Measurements from ENCODE around the gene UCP3. TPM values are rescaled to one million over a fixed set of nuclear protein-coding genes. Genes with fewer than 3 reads are reported as not detected.

The UCP3 gene
- total RNA-seq, 2 experiments from 2014 or later = 2.4 to 3.2 TPM

DNA sequence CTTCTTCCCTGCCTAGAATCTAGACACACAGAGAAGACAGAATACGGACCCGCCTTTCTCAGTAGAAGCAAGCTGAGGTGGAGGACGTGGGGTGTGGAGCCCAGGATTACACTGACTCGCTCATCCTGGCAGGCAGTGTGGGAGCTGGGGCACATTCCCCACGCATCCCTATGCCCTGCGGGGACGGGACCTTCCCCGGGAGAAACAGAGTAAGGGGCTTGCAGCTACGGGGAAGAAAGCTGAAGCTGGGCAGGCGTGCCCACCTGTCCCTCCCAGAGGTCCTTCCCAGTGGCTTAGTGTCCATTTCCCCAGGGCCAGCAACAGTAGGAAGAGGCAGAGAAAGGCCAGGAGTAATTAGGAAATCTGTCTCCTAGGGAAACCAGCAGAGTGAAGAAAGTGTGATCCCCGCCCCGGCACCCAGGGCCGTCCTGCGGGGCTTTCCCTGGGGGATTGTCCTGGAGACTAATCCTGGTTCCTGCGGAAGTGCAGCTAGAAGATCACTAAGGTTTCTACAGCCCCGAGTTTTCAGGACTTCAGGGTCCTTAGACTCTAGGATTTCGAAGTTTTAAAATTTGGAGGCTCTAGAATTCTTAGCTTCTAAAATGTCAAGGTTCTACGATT is 50.3 kb downstream of the UCP3 start:
- ChIA-PET CTCF (ENCODE audit: unreplicated experiment) (no interaction called here), POLR2A (no interaction called here)
- no peak overlapping the region for H3K4me3 ChIP-seq (ENCODE audit: low read depth, low read length, poor library complexity, severe bottlenecking)
- no peak overlapping the region for H3K27ac ChIP-seq (ENCODE audit: low read depth, low read length, poor library complexity, severe bottlenecking)
- BruUV-seq (replicated peaks) = no TSS peak
- intact Hi-C loops (cut with micrococcal nuclease; ENCODE audit: unreplicated experiment) = no loop called here
- H3K79me2 ChIP-seq (ENCODE audit: insufficient read depth, low read depth, low read length) = no peaks in the 10 kb centered on the region
- H3K36me3 ChIP-seq (ENCODE audit: insufficient read depth, low read length) = no peaks in the 10 kb centered on the region
- H2AFZ ChIP-seq (ENCODE audit: low read length) = no peak overlapping the region
- DNase-seq (ENCODE audit: low spot score) = no peak
- no peaks in the 10 kb centered on the region for H4K20me1 ChIP-seq (ENCODE audit: insufficient read depth, low read length)
- no peak for TF ChIP-seq EZH2phosphoT487 (IDR thresholded peaks at IDR 0.05; ENCODE audit: borderline replicate concordance, low read depth, low read length)
- TF ChIP-seq, protein P1, sequence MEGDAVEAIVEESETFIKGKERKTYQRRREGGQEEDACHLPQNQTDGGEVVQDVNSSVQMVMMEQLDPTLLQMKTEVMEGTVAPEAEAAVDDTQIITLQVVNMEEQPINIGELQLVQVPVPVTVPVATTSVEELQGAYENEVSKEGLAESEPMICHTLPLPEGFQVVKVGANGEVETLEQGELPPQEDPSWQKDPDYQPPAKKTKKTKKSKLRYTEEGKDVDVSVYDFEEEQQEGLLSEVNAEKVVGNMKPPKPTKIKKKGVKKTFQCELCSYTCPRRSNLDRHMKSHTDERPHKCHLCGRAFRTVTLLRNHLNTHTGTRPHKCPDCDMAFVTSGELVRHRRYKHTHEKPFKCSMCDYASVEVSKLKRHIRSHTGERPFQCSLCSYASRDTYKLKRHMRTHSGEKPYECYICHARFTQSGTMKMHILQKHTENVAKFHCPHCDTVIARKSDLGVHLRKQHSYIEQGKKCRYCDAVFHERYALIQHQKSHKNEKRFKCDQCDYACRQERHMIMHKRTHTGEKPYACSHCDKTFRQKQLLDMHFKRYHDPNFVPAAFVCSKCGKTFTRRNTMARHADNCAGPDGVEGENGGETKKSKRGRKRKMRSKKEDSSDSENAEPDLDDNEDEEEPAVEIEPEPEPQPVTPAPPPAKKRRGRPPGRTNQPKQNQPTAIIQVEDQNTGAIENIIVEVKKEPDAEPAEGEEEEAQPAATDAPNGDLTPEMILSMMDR (conservative IDR thresholded peaks at IDR 0.05; ENCODE audit: low read length) = no peak
- H3K4me1 ChIP-seq (ENCODE audit: insufficient read depth, low read length, poor library complexity, severe bottlenecking) = peaks cover 4% of the 10 kb centered on the region
- no peaks in the 10 kb centered on the region for H3K9me2 ChIP-seq (ENCODE audit: insufficient read depth, low read length)
- H3K9me3 ChIP-seq (ENCODE audit: low read length) = no peaks in the 10 kb centered on the region
- no peak overlapping the region for H3K4me2 ChIP-seq (ENCODE audit: low read length)

DNA sequence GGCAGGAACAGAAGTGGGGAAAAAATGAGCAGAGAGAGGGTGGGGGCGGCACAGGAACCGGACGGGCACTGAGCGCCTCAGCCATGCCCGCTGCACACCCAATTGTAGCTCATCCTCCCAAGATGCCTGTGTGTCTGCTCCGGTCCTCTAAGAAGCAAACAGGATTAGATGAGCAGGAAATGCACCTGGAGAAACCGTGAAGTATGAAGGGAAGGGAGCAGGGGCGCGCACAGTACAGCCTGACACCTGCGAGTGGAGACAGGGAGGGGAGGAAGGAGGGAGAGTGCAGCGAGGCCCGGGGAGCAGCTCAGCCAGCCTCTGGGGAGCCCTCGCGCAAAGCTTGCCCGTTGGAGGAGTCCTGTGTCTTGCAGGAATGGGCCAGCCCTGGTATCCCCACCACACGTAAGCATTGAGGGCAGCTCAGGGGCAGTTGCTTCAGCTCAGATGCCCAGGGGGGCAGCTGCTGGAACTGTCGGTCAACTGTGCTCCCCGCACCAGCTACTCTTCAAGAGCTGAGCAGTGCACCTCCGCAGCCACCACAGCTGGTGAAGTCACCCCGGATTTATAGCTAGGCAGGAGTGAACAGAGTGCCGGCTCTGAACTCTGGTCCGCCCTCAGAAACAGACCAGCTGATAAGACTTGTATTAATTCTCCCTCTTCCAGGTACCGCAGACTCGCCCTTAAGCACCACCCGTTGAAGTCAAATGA is 51.1 kb downstream of the UCP3 start:
- Histone ChIP-seq H3K4me3 (ENCODE audit: low read depth, low read length, poor library complexity, severe bottlenecking) (no peak overlapping the region), H3K27ac (ENCODE audit: low read depth, low read length, poor library complexity, severe bottlenecking) (no peak overlapping the region), H4K20me1 (ENCODE audit: insufficient read depth, low read length) (no peaks in the 10 kb centered on the region), H3K4me1 (ENCODE audit: insufficient read depth, low read length, poor library complexity, severe bottlenecking) (peaks cover 4% of the 10 kb centered on the region), H3K79me2 (ENCODE audit: insufficient read depth, low read depth, low read length) (no peaks in the 10 kb centered on the region), H2AFZ (ENCODE audit: low read length) (0 out of 2 replicates have a peak overlapping the region, but pooled peaks have one; percentile 5), H3K9me2 (ENCODE audit: insufficient read depth, low read length) (no peaks in the 10 kb centered on the region), H3K9me3 (ENCODE audit: low read length) (no peaks in the 10 kb centered on the region), H3K36me3 (ENCODE audit: insufficient read depth, low read length) (no peaks in the 10 kb centered on the region), H3K4me2 (ENCODE audit: low read length) (peak overlapping the region; percentile 37)
- intact Hi-C loops (cut with micrococcal nuclease; ENCODE audit: unreplicated experiment) = no loop called here
- no peak for TF ChIP-seq EZH2phosphoT487 (IDR thresholded peaks at IDR 0.05; ENCODE audit: borderline replicate concordance, low read depth, low read length)
- TF ChIP-seq, protein P1 (conservative IDR thresholded peaks at IDR 0.05; ENCODE audit: low read length) = no peak
- CTCF ChIA-PET (ENCODE audit: unreplicated experiment) = no interaction called here
- DNase-seq (ENCODE audit: low spot score) = peak; percentile 19
- POLR2A ChIA-PET = interaction anchor here (0.5 to 0.9 kb wide), 2 partner anchors 36 to 134 kb away, joined by 3 read pairs; no protein-coding TSS in a partner anchor
- no TSS peak for BruUV-seq (replicated peaks)
